HepG2 (cell line): ENCODE data around the gene C20orf96. TPM values are rescaled to one million over a fixed set of nuclear protein-coding genes. Genes with fewer than 3 reads are reported as not detected.

Experiments
- ATF1 ChIP-seq: IDR thresholded peaks from 2 replicates; pipeline ENCODE4 v1.6.1; 2016; ENCODE audit warnings: mild to moderate bottlenecking, control low read depth
- ELF4 ChIP-seq: sonication (generic); formaldehyde crosslinking; IDR thresholded peaks from 2 replicates; pipeline ENCODE4 v1.5.0; 2020; ENCODE audit warnings: missing genetic modification reagents, mild to moderate bottlenecking, moderate library complexity, borderline replicate concordance
- GLMP ChIP-seq: sonication (generic); formaldehyde crosslinking; IDR thresholded peaks from 2 replicates; pipeline ENCODE4 v1.9.0; 2021; ENCODE audit warnings: missing genetic modification reagents, mild to moderate bottlenecking, borderline replicate concordance
- IRX3 ChIP-seq: sonication (generic); formaldehyde crosslinking; IDR thresholded peaks from 2 replicates; pipeline ENCODE4 v1.8.1; 2023; ENCODE audit warnings: mild to moderate bottlenecking, low read depth, missing genetic modification reagents, borderline replicate concordance
- KAT2B ChIP-seq: fragments of 150-350 bp; IDR thresholded peaks from 2 replicates; pipeline ENCODE4 v1.6.1; 2014; ENCODE audit warnings: low read depth, low read length, borderline replicate concordance
- MATR3 ChIP-seq: sonication (generic); formaldehyde crosslinking; IDR thresholded peaks from 2 replicates; pipeline ENCODE4 v1.4.0; 2020; ENCODE audit warnings: missing genetic modification reagents
- MED13 ChIP-seq: sonication (generic); formaldehyde crosslinking; IDR thresholded peaks from 2 replicates; pipeline ENCODE4 v1.5.0; 2020; ENCODE audit warnings: missing genetic modification reagents
- NFE2 ChIP-seq: sonication (generic); formaldehyde crosslinking; IDR thresholded peaks from 2 replicates; pipeline ENCODE4 v1.4.0; 2020; ENCODE audit warnings: missing genetic modification reagents
- RXRA ChIP-seq: sonication (generic); formaldehyde crosslinking; IDR thresholded peaks from 2 replicates; pipeline ENCODE4 v1.5.1; 2020; ENCODE audit warnings: missing genetic modification reagents
- SAP130 ChIP-seq: IDR thresholded peaks from 2 replicates; pipeline ENCODE4 v1.6.1; 2016; ENCODE audit warnings: low read depth
- SIX4 ChIP-seq: sonication (generic); formaldehyde crosslinking; IDR thresholded peaks from 2 replicates; pipeline ENCODE4 v1.4.0; 2020; ENCODE audit warnings: missing genetic modification reagents
- TCF7 ChIP-seq: sonication (generic); IDR thresholded peaks from 2 replicates; pipeline ENCODE4 v1.6.1; 2016; ENCODE audit warnings: antibody characterized with exemption, low read depth
- TRAFD1 ChIP-seq: sonication (generic); formaldehyde crosslinking; IDR thresholded peaks from 2 replicates; pipeline ENCODE4 v1.5.1; 2020; ENCODE audit warnings: missing genetic modification reagents, mild to moderate bottlenecking, borderline replicate concordance
- XBP1 ChIP-seq: sonication (generic); formaldehyde crosslinking; IDR thresholded peaks from 2 replicates; pipeline ENCODE4 v1.5.0; 2020; ENCODE audit warnings: missing genetic modification reagents
- ZFX ChIP-seq: sonication (generic); formaldehyde crosslinking; IDR thresholded peaks from 2 replicates; pipeline ENCODE4 v1.4.0; 2020; ENCODE audit warnings: mild to moderate bottlenecking, low read depth, missing genetic modification reagents, moderate library complexity
- ZNF10 ChIP-seq: sonication (generic); formaldehyde crosslinking; IDR thresholded peaks from 2 replicates; pipeline ENCODE4 v1.4.0; 2020; ENCODE audit warnings: mild to moderate bottlenecking, low read depth, missing genetic modification reagents, borderline replicate concordance
- ZNF274 ChIP-seq: sonication (generic); formaldehyde crosslinking; IDR thresholded peaks from 2 replicates; pipeline ENCODE4 v1.5.1; 2020; ENCODE audit warnings: mild to moderate bottlenecking, missing genetic modification reagents
- ZNF501 ChIP-seq: sonication (generic); formaldehyde crosslinking; IDR thresholded peaks from 2 replicates; pipeline ENCODE4 v1.5.1; 2020; ENCODE audit warnings: mild to moderate bottlenecking, moderate library complexity, missing genetic modification reagents
- ZNF512 ChIP-seq: sonication (generic); formaldehyde crosslinking; IDR thresholded peaks from 2 replicates; pipeline ENCODE4 v1.4.0; 2020; ENCODE audit warnings: mild to moderate bottlenecking, missing genetic modification reagents
- ZNF552 ChIP-seq: sonication (generic); formaldehyde crosslinking; IDR thresholded peaks from 2 replicates; pipeline ENCODE4 v1.9.0; 2022; ENCODE audit warnings: missing genetic modification reagents, mild to moderate bottlenecking, borderline replicate concordance
- ZNF563 ChIP-seq: sonication (generic); formaldehyde crosslinking; IDR thresholded peaks from 2 replicates; pipeline ENCODE4 v1.8.0; 2022; ENCODE audit warnings: mild to moderate bottlenecking, moderate library complexity, missing genetic modification reagents
- ZNF572 ChIP-seq: sonication (generic); formaldehyde crosslinking; IDR thresholded peaks from 2 replicates; pipeline ENCODE4 v1.5.1; 2020; ENCODE audit warnings: mild to moderate bottlenecking, missing genetic modification reagents
- polyA plus RNA-seq, 8 experiments: library from polyadenylated mRNA; depleted of rRNA in 3 of 8; stranded (reverse) in 7 of 8; unstranded in 1 of 8; fragments of >200 nt; fragmentation: Illumina TruSeq in 4 of 8; extraction: Trizol in 4 of 8; gene quantifications; 2 replicates each; pipeline versions ENCODE4 v1.2.1 to v1.2.3, GENCODE V29; 2011 to 2016; ENCODE audit warnings: low read depth in 4 of 8, missing spikeins in 1 of 8, mixed read lengths in 1 of 8; ENCODE audit not compliant: insufficient read depth in 1 of 8
- total RNA-seq, 5 experiments: library from RNA; depleted of rRNA; stranded (reverse); fragments of >200 nt; fragmentation: Illumina TruSeq; extraction: Trizol; gene quantifications; 2 replicates each; pipeline ENCODE4 v1.2.3, GENCODE V29; 2016; ENCODE audit warnings: low read depth in 1 of 5

Gene C20orf96
- total and polyA plus RNA-seq, 2 of the 13 experiments (the other 11 are each of a cell fraction or from before 2014, with no cell fraction given) = 3.8 to 20.6 TPM

- TF ChIP-seq ZNF512 (CRISPR knock-in tag) (no peak), IRX3 (CRISPR knock-in tag) (no peak), TRAFD1 (no peak), NFE2 (no peak), TCF7 (no peak), MED13 (CRISPR knock-in tag) (no peak; the same call in 1 of the 2 replicates), MATR3 (CRISPR knock-in tag) (no peak), ZFX (CRISPR knock-in tag) (peak; percentile 93), GLMP (CRISPR knock-in tag) (no peak), ZNF572 (CRISPR knock-in tag) (no peak), SIX4 (peak; percentile 37; the same call in 1 of the 2 replicates), RXRA (CRISPR knock-in tag) (peak; percentile 36; the same call in 1 of the 2 replicates), SAP130 (peak; percentile 83), ATF1 (CRISPR knock-in tag) (peak; percentile 75; the same call in 1 of the 2 replicates), KAT2B (no peak), ZNF563 (CRISPR knock-in tag) (peak; percentile 64; the same call in 1 of the 2 replicates), XBP1 (CRISPR knock-in tag) (no peak), ZNF274 (peak; percentile 80), ZNF10 (CRISPR knock-in tag) (no peak), ZNF552 (CRISPR knock-in tag) (no peak), ELF4 (CRISPR knock-in tag) (no peak), ZNF501 (peak; percentile 84)
Observed at GRCh38 chr20:309841-310644, 19.5 kb upstream of the C20orf96 start (continued).
